Tibial nerve (tissue), 4 donors: ENCODE results near the gene AFF2.

Experiments used
- EP300 ChIP-seq, 2 donors: sonication (generic); formaldehyde crosslinking; IDR thresholded peaks; one replicate each; pipeline ENCODE4 v1.6.1; 2017; ENCODE audit warnings: antibody characterized with exemption in 2 of 2, mild to moderate bottlenecking in 1 of 2
- POLR2A ChIP-seq, 2 donors: fragments of 450-650 bp; IDR thresholded peaks; one replicate each; pipeline ENCODE4 v1.6.1; 2017; ENCODE audit warnings: antibody characterized with exemption in 2 of 2, mild to moderate bottlenecking in 2 of 2, moderate library complexity in 2 of 2
- TF ChIP-seq, protein P1 (sequence below), 5 experiments: fragments of 200-600 bp in 3 of 5; fragments of 450-650 bp in 2 of 5; sonication (generic) in 3 of 5; IDR thresholded peaks; one replicate each; pipeline ENCODE4 v1.5.1; 2016 to 2019; ENCODE audit warnings: antibody characterized with exemption in 5 of 5, mild to moderate bottlenecking in 3 of 5, moderate library complexity in 2 of 5

DNA sequence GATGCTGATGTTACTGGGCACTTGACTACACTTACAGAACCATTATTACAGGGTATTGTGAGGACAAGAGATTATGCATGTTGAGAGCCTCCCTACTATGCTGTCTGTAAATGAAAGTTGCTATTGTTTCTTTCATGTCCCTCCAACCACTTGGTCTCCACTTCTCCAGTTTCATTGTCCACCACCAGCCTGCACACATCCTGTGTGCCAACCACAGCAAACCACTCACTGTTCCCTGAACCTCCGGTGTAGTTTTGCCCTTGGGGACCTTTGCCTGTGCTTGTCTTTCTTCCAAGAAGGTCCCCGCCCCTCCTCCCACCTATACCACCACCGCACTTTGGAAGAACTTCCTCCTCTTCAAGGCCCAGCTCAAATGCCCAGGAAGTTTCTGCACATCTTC lies 43.1 kb upstream of the AFF2 start:
- TF ChIP-seq, protein P1, sequence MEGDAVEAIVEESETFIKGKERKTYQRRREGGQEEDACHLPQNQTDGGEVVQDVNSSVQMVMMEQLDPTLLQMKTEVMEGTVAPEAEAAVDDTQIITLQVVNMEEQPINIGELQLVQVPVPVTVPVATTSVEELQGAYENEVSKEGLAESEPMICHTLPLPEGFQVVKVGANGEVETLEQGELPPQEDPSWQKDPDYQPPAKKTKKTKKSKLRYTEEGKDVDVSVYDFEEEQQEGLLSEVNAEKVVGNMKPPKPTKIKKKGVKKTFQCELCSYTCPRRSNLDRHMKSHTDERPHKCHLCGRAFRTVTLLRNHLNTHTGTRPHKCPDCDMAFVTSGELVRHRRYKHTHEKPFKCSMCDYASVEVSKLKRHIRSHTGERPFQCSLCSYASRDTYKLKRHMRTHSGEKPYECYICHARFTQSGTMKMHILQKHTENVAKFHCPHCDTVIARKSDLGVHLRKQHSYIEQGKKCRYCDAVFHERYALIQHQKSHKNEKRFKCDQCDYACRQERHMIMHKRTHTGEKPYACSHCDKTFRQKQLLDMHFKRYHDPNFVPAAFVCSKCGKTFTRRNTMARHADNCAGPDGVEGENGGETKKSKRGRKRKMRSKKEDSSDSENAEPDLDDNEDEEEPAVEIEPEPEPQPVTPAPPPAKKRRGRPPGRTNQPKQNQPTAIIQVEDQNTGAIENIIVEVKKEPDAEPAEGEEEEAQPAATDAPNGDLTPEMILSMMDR (IDR thresholded peaks at IDR 0.05): no peak
- TF ChIP-seq POLR2A (IDR thresholded peaks at IDR 0.05) (no peak), EP300 (IDR thresholded peaks at IDR 0.05) (no peak)
